ENCODE data around the gene KRTAP10-10. TPM values are rescaled to one million over a fixed set of nuclear protein-coding genes. Genes with fewer than 3 reads are reported as not detected.
"Not testable (repeated sequence)": the region's sequence is repeated elsewhere in the genome, so short reads cannot be mapped to it uniquely, and the experiment has no call there.

The KRTAP10-10 gene
- polyA plus RNA-seq, 3 donors: not detected

DNA sequence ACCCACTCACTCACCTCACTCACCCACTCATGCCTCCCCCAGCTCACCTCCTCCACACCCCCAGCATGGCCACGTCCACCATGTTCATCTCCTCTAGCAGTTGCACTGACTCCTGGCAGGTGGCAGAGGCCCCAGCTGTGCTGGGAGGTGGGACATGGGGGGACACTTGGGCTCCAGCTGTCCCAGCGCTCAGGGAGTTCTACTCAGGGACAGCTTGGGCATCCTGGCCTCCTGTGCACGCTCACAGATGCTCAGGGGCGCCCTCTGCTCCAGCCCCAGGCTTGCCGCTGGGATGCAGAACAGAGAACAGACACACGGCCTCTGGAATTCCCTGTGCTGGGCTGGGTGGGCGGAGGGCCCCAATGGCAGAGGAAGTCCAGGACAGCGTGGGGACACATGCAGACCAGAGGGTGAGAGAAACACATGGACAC is 20.1 kb upstream of the KRTAP10-10 start:
- H3K27ac ChIP-seq (ENCODE audit: low read depth, low read length): no peak overlapping the region
- WGBS, 3 donors: 49 to 63% (median 60%) methylated on average over 8 of the region's 8 CpGs

DNA sequence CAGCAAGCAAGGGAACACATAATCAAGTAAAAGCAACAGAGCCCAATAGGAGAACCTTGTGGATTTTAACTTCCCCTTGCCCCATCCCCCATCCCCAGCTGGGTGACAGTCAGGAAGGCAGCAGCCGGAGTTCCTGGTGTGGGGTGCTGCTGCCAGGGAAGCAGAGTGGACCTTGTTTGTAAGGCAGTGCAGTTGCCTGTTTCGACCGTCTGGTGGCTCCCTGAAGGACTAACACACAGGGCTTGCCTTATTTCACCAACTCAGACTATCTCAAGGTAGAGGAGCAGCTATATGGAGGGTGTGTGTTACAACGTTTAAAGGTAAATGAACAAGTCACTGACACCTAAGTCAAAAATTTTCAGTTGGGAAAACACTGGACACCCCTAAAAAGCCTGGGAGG is 18.7 kb upstream of the KRTAP10-10 start:
- WGBS, 3 donors: 8 to 27% (median 17%) methylated on average over 4 of the region's 4 CpGs
- no peak overlapping the region for H3K27ac ChIP-seq (ENCODE audit: low read depth, low read length)

DNA sequence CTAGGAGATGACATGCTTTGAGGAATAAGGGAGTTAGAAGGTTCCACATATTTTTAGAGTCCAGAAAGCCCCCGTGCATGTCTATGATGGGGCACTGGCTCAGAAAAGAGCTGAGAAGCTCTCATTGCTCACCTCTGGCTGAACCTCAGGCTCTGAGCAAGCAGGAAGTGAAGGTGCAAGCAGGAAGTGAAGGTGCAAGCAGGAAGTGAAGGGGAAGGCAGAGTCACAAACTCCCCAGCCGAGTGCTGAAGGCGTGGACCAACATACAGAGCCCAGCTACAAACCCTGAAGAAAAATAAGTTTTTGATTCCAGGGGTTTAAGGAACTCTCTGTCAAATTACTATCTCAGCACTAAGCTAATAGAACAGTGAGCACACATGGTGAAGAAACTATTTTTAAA is 18.2 kb upstream of the KRTAP10-10 start:
- H3K27ac ChIP-seq (ENCODE audit: low read depth, low read length): no peak overlapping the region
- 34 to 68% (median 50%) methylated on average over 3 of the region's 3 CpGs for WGBS, 3 donors

- H3K27ac ChIP-seq (ENCODE audit: low read depth, low read length): no peak overlapping the region
- 77 to 88% (median 87%) methylated on average over 6 of the region's 6 CpGs for WGBS, 3 donors
These were observed 17.3 kb upstream of the KRTAP10-10 start for GRCh38 chr21:44619886-44620285.

GRCh38 chr21:44623575-44623974 is 13.6 kb upstream of the KRTAP10-10 start:
- H3K27ac ChIP-seq (ENCODE audit: low read depth, low read length): no peak overlapping the region

DNA sequence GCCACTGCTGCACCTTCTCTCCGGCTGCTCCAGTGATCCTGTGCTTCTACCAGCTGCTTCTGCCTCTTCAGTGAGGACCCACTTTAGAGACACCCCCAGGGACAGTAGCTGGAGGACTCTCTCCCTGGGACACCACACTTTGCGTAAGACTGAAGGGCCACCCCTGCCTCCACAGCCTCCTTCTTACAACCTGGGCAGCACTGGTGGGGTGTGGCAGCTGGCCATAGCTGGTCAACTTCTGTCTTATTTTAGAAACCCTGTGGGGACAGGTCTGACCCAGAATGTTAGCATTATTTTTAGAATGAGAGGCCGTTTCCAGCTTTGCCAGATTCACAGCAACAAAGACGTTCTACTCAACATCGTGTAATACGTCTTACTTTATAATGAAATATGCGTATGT is 11.4 kb upstream of the KRTAP10-10 start:
- H3K27ac ChIP-seq (ENCODE audit: low read depth, low read length): no peak overlapping the region
- 85 to 89% (median 86%) methylated on average over 7 of the region's 7 CpGs for WGBS, 3 donors

DNA sequence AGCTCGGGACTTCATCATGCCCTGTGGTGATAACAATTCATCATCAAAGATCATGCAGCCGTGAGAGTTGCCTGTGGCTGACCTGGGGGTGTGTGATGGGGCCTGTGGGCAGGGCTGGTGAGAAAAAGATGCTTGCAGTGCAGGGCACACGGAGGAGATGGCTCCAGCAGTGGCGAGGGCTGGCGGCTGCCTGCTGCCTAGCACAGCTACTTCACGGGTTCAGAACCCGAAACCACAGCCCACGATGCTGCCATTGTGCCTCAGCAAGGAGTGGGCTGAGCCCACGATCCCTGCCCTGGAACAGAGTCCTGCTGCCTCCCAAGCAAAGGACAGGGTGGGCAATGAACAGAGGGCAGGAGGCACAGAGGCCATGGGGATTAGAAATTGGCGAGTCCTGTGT is 10.9 kb upstream of the KRTAP10-10 start:
- 69 to 73% (median 72%) methylated on average over 8 to 10 of the region's 10 CpGs for WGBS, 3 donors
- H3K27ac ChIP-seq (ENCODE audit: low read depth, low read length): no peak overlapping the region

DNA sequence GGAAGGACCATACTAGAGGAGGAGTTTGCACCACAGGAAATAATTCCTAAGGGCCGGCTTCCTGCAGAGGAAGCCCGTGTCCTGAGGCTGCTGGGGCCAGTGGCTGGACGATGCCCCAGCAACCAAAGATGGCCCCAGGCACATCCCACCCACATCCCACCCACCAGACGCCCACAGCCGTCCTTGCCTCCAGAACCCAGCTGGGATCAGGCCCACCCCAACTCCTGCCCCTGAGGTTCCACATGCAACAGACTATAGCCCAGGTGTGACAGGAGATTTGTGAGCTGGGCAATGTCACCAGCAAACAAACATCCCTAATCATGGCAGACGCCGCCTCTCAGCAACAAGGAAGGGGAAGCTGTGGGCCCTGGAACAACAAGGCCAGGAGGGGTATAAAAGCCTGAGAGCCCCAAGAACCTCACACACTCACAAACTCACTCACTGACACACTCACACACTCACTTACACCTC is 10.4 kb upstream of the KRTAP10-10 start, which contains the start of gene KRTAP10-9:
TSS of gene KRTAP10-9 (plus strand) at position 421 of the 471 bp plus-strand sequence. CDS start 79 bp downstream, outside the sequence.
- WGBS, 3 donors: 47 to 55% (median 48%) methylated on average over 7 of the region's 7 CpGs
- H3K27ac ChIP-seq (ENCODE audit: low read depth, low read length): no peak within 1 kb of the TSS

DNA sequence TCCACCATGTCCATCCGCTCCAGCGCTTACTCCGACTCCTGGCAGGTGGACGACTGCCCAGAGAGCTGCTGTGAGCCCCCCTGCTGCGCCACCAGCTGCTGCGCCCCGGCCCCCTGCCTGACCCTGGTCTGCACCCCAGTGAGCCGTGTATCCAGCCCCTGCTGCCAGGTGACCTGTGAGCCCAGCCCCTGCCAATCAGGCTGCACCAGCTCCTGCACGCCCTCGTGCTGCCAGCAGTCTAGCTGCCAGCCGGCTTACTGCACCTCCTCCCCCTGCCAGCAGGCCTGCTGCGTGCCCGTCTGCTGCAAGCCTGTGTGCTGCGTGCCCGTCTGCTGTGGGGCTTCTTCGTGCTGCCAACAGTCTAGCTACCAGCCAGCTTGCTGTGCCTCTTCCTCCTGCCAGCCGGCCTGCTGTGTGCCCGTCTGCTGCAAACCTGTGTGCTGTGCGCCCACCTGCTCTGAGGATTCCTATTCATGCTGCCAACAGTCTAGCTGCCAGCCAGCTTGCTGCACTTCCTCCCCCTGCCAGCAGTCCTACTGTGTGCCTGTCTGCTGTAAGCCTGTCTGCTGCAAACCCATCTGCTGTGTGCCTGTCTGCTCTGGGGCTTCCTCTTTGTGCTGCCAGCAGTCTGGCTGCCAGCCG is 9.9 kb upstream of the KRTAP10-10 start:
- not testable (repeated sequence) for H3K27ac ChIP-seq (ENCODE audit: low read depth, low read length)
- 78 to 86% (median 82%) methylated on average over 13 to 17 of the region's 20 CpGs for WGBS, 3 donors

DNA sequence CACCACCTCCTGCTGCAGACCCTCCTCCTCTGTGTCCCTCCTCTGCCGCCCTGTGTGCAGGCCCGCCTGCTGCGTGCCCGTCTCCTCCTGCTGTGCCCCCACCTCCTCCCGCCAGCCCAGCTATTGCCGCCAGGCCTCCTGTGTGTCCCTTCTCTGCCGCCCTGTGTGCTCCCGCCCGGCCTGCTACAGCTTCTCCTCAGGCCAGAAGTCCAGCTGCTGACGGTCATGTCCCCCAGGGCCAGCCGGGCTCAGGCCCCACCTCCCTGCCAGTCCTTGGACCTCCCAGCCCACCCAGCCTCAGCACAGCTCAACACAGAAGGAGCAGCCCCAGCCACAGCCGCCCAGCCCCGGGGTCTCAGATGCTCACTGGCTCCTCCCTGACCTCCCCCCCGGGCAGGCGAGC is 9.3 kb upstream of the KRTAP10-10 start:
- H3K27ac ChIP-seq (ENCODE audit: low read depth, low read length): not testable (repeated sequence)
- WGBS, 3 donors: 34 to 51% (median 43%) methylated on average over 9 to 15 of the region's 15 CpGs

- 66 to 75% (median 75%) methylated on average over 18 of the region's 18 CpGs for WGBS, 3 donors
- no peak overlapping the region for H3K27ac ChIP-seq (ENCODE audit: low read depth, low read length)
These were observed 8.3 kb upstream of the KRTAP10-10 start for GRCh38 chr21:44628707-44629391.

DNA sequence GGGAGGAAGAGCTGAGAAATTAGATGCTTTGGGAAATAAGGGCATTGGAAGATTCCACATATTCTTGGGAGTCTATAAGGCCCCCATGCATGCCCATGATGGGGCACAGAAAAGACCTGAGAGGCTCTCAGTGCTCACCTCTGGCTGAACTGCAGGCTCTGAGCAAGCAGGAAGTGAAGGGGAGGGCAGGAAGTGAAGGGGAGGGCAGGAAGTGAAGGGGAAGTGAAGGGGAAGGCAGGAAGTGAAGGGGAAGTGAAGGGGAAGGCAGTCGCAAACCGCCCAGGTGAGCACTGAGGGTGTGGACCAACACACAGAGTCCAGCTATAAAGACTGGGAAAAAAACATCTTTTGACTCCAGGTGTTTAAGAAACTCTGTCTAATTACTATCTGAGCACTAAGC is 6.7 kb upstream of the KRTAP10-10 start:
- H3K27ac ChIP-seq (ENCODE audit: low read depth, low read length): no peak overlapping the region
- WGBS, 3 donors: 59 to 89% (median 68%) methylated on average over 2 of the region's 2 CpGs

DNA sequence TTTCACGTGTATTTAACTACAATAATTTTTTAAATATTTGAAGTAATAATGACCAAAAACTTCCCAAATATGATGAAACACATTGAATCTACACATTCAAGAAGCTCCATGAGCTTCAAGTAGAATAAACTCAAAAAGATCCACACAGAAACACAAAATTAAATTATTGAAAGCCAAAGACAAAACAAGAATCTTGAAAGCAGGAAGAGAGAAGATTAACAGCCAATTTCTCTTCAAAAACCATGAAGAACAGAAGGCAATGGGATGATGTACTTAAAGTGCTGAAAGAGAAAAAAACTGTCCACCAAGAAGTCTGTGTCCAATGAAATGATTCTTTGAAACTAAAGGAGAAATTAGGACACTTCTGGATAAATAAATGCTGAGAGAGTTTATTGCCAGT is 5.1 kb upstream of the KRTAP10-10 start:
- WGBS, 3 donors: 81 to 91% (median 87%) methylated on average over 1 of the region's 1 CpG
- H3K27ac ChIP-seq (ENCODE audit: low read depth, low read length): no peak overlapping the region

GRCh38 chr21:44636209-44637017 is 743 bp upstream of the KRTAP10-10 start:
- no peak overlapping the region for H3K27ac ChIP-seq (ENCODE audit: low read depth, low read length)
- 71 to 81% (median 80%) methylated on average over 15 of the region's 15 CpGs for WGBS, 3 donors

- WGBS, 3 donors: 40 to 67% (median 58%) methylated on average over 10 to 12 of the region's 12 CpGs
- not testable (repeated sequence) for H3K27ac ChIP-seq (ENCODE audit: low read depth, low read length)
These were observed 744 bp downstream of the KRTAP10-10 start for GRCh38 chr21:44637851-44638348.

- 76 to 84% (median 80%) methylated on average over 16 to 21 of the region's 21 CpGs for WGBS, 3 donors
- not testable (repeated sequence) for H3K27ac ChIP-seq (ENCODE audit: low read depth, low read length)
These were observed 1.6 kb downstream of the KRTAP10-10 start for GRCh38 chr21:44638506-44639330.

- H3K27ac ChIP-seq (ENCODE audit: low read depth, low read length): no peak overlapping the region
- 76 to 87% (median 80%) methylated on average over 12 of the region's 12 CpGs for WGBS, 3 donors
These were observed 2.1 kb downstream of the KRTAP10-10 start for GRCh38 chr21:44639331-44639655.

DNA sequence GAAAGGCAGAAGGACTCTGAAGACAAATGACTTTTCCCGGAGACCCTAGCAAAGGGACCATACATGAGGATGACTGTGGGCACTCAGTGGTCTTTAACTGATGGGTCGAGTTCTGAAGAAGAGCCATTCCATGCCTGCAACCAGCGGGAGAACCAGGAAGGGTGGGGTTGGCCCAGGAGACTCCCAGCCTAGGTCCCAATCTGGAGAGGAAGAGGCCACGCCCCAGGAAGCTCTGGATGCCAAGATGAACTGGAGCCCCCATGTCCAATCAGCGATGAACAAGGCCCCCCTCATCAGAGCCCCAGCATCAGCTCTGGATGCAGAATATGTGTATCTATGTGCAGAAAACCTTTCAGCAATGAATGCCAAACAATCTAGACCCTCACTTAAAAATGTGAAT is 3.6 kb downstream of the KRTAP10-10 start:
- no peak overlapping the region for H3K27ac ChIP-seq (ENCODE audit: low read depth, low read length)
- 80 to 88% (median 88%) methylated on average over 5 of the region's 5 CpGs for WGBS, 3 donors
